GM12878 (cell line): Measurements from ENCODE around the gene PDPN. TPM values are rescaled to one million over a fixed set of nuclear protein-coding genes. Genes with fewer than 3 reads are reported as not detected.
A peak's percentile ranks its signal among the peaks of the same experiment; 100 is the strongest.

Source experiments
- ATAC-seq: fragments of 200-7000 bp; cut with Tn5 transposase; 3 replicates; pipeline ENCODE4 v1.9.1; 2020; ENCODE audit warnings: mild to moderate bottlenecking, moderate library complexity
- BruUV-seq: library from RNA; stranded (reverse); fragments of 400-500 nt; replicated peaks from 2 replicates; lab custom pipeline; 2021; lab: Mats Ljungman, UMichigan
- CTCF ChIA-PET: fragments of 300-600 bp; sonication (Branson Sonifier 250); formaldehyde crosslinking; extraction: SDS; loops from one replicate; lab custom pipeline; 2021; ENCODE audit warnings: inconsistent platforms; lab: Yijun Ruan, JAX
- POLR2A ChIA-PET: fragments of 350-600 bp; formaldehyde crosslinking; extraction: SDS; loops from one replicate; lab custom pipeline; 2021; ENCODE audit warnings: inconsistent platforms; lab: Charles Lee
- RAD21 ChIA-PET: fragments of 300-600 bp; sonication (Branson Sonifier 250); formaldehyde crosslinking; loops from one replicate; lab custom pipeline; 2023; ENCODE audit warnings: antibody characterized with exemption; ENCODE audit not compliant: unreplicated experiment; lab: Charles Lee
- SMC1A ChIA-PET: fragments of 300-600 bp; sonication (Branson Sonifier 250); formaldehyde crosslinking; loops from one replicate; lab custom pipeline; 2023; ENCODE audit not compliant: unreplicated experiment, uncharacterized antibody; lab: Charles Lee
- DNase-seq: peaks from one replicate; pipeline ENCODE4 v3.0.0-alpha.2; 2011; ENCODE audit warnings: low read depth, low spot score
- FAIRE-seq: peaks from 3 replicates; lab custom pipeline; 2011; peaks lifted over from hg19 to GRCh38; lab: Jason Lieb, UNC
- H2AFZ ChIP-seq: 2 replicates; pipeline ENCODE4 v1.6.0; 2011; ENCODE audit warnings: low read depth, low read length, control low read depth; ENCODE audit not compliant: control insufficient read depth
- H3K27ac ChIP-seq: 2 replicates; pipeline ENCODE4 v1.5.1; 2011; ENCODE audit warnings: control low read depth; ENCODE audit not compliant: control insufficient read depth, insufficient read depth
- H3K27me3 ChIP-seq, 2 experiments: replicated peaks in 1 of 2; 2 replicates each; pipeline versions ENCODE4 v1.6.0 to v1.6.1; 2011; ENCODE audit warnings: low read length in 1 of 2; ENCODE audit not compliant: control insufficient read depth in 2 of 2, insufficient read depth in 2 of 2
- H3K36me3 ChIP-seq, 2 experiments: 2 replicates each; pipeline ENCODE4 v1.5.1; 2011; ENCODE audit warnings: low read length in 1 of 2; ENCODE audit not compliant: control insufficient read depth in 2 of 2, insufficient read depth in 2 of 2
- H3K4me1 ChIP-seq: 2 replicates; pipeline ENCODE4 v1.6.1; 2011; ENCODE audit warnings: mild to moderate bottlenecking, low read length, moderate library complexity, mixed read lengths; ENCODE audit not compliant: control insufficient read depth, insufficient read depth
- H3K4me2 ChIP-seq: 2 replicates; pipeline ENCODE4 v1.6.0; 2011; ENCODE audit warnings: control low read depth; ENCODE audit not compliant: control insufficient read depth, insufficient read depth
- H3K4me3 ChIP-seq: fragments of 200-600 bp; sonication (generic); 2 replicates; pipeline ENCODE4 v1.5.1; 2016
- H3K79me2 ChIP-seq: 2 replicates; pipeline ENCODE4 v1.6.0; 2011; ENCODE audit warnings: low read length; ENCODE audit not compliant: control insufficient read depth, insufficient read depth
- H3K9ac ChIP-seq: 2 replicates; pipeline ENCODE4 v1.8.0; 2011; ENCODE audit warnings: low read length, control low read depth, mixed read lengths; ENCODE audit not compliant: control insufficient read depth, insufficient read depth
- H3K9me3 ChIP-seq: replicated peaks from 3 replicates; pipeline ENCODE4 v1.5.1; 2011; ENCODE audit warnings: mild to moderate bottlenecking, low read length; ENCODE audit not compliant: control insufficient read depth, insufficient read depth
- H4K20me1 ChIP-seq: 2 replicates; pipeline ENCODE4 v1.6.0; 2011; ENCODE audit not compliant: control insufficient read depth, insufficient read depth
- BCL11A ChIP-seq: IDR thresholded peaks from 2 replicates; pipeline ENCODE4 v1.6.1; 2011; ENCODE audit warnings: low read depth, low read length
- BHLHE40 ChIP-seq, 2 experiments: fragments of 450-650 bp in 1 of 2; IDR thresholded peaks; 2 replicates each; pipeline ENCODE4 v1.6.1; 2011 to 2017; ENCODE audit warnings: low read depth in 2 of 2, borderline replicate concordance in 1 of 2, improper control_type of control experiment in 1 of 2, low read length in 1 of 2, mild to moderate bottlenecking in 1 of 2
- BMI1 ChIP-seq: fragments of 450-650 bp; IDR thresholded peaks from 2 replicates; pipeline ENCODE4 v1.6.1; 2016; ENCODE audit warnings: mild to moderate bottlenecking, moderate library complexity, borderline replicate concordance
- CHD2 ChIP-seq: IDR thresholded peaks from 2 replicates; pipeline ENCODE4 v1.6.1; 2011; ENCODE audit warnings: low read depth, low read length, improper control_type of control experiment, borderline replicate concordance
- CHD4 ChIP-seq: fragments of 200-600 bp; sonication (generic); IDR thresholded peaks from 2 replicates; pipeline ENCODE4 v1.6.1; 2016; ENCODE audit warnings: mild to moderate bottlenecking
- MAX ChIP-seq: IDR thresholded peaks from 2 replicates; pipeline ENCODE4 v1.6.1; 2012; ENCODE audit warnings: low read depth, low read length, improper control_type of control experiment
- MEF2B ChIP-seq: fragments of 450-650 bp; IDR thresholded peaks from 2 replicates; pipeline ENCODE4 v1.6.1; 2018; ENCODE audit warnings: mild to moderate bottlenecking, moderate library complexity; ENCODE audit not compliant: partially characterized antibody, poor library complexity, severe bottlenecking
- MTA2 ChIP-seq: fragments of 450-650 bp; IDR thresholded peaks from 2 replicates; pipeline ENCODE4 v1.6.1; 2016; ENCODE audit warnings: low read depth, mild to moderate bottlenecking, moderate library complexity
- PML ChIP-seq: IDR thresholded peaks from 2 replicates; pipeline ENCODE4 v1.6.1; 2012; ENCODE audit warnings: low read length, inconsistent platforms
- RAD51 ChIP-seq: fragments of 450-650 bp; IDR thresholded peaks from 2 replicates; pipeline ENCODE4 v1.6.1; 2016; ENCODE audit warnings: moderate library complexity, mild to moderate bottlenecking, inconsistent platforms
- RELB ChIP-seq: fragments of 450-650 bp; IDR thresholded peaks from 2 replicates; pipeline ENCODE4 v1.6.1; 2017; ENCODE audit warnings: low read depth, mild to moderate bottlenecking, moderate library complexity
- SPI1 ChIP-seq: IDR thresholded peaks from 2 replicates; pipeline ENCODE4 v1.6.1; 2011; ENCODE audit warnings: low read depth, mild to moderate bottlenecking, low read length, moderate library complexity, borderline replicate concordance; ENCODE audit not compliant: insufficient read depth
- ZNF217 ChIP-seq: fragments of 450-650 bp; IDR thresholded peaks from 2 replicates; pipeline ENCODE4 v1.6.1; 2017; ENCODE audit warnings: antibody characterized with exemption, mild to moderate bottlenecking
- WGBS: methylation state at CpG from one replicate; pipeline ENCODE4 v1.1.6; 2016; ENCODE audit warnings: low lambda C conversion rate; ENCODE audit not compliant: insufficient replicate concordance, insufficient coverage; ENCODE audit errors: missing lambda C conversion rate; 5-methylcytosine and 5-hydroxymethylcytosine counted together
- in situ Hi-C: fragments of 300-500 bp; cut with MboI; formaldehyde crosslinking; loops from 9 replicates; pipeline ENCODE4 v1.14.3; 2018; ENCODE audit warnings: mixed read lengths
- intact Hi-C: fragments of 100-400 bp; cut with micrococcal nuclease; formaldehyde crosslinking; loops from one replicate; pipeline ENCODE4 v1.14.2; 2022; ENCODE audit not compliant: unreplicated experiment
- polyA plus RNA-seq, 11 experiments: library from polyadenylated mRNA; depleted of rRNA in 4 of 11; unstranded in 6 of 11; stranded (reverse) in 5 of 11; fragments of >200 nt; fragmentation: Nextera tagmentation in 4 of 11; fragmentation: Illumina TruSeq in 1 of 11; extraction: Ambion mirVana in 4 of 11; extraction: Trizol in 1 of 11; gene quantifications; 1 replicate in 1 of 11; 2 replicates in 10 of 11; pipeline versions ENCODE4 v1.2.1 to v1.2.3, GENCODE V29; 2011 to 2016; ENCODE audit warnings: inconsistent platforms in 2 of 11, missing spikeins in 2 of 11, low read depth in 1 of 11
- total RNA-seq, 4 experiments: library from RNA; depleted of rRNA in 3 of 4; stranded (reverse); fragments of >200 nt in 3 of 4; fragmentation: Illumina TruSeq in 1 of 4; extraction: Trizol in 1 of 4; gene quantifications; 2 replicates each; pipeline versions ENCODE4 v1.2.1 to v1.2.3, GENCODE V29; 2013 to 2021

Gene PDPN
- total and polyA plus RNA-seq, 10 of the 15 experiments (the other 5 are each of a cell fraction or from before 2014, with no cell fraction given) = 0.21 TPM; not detected in 9

GRCh38 chr1:13628711-13629110 lies 45.1 kb downstream of the PDPN start (continued):
- no peak for TF ChIP-seq BCL11A
- no peak for TF ChIP-seq MAX
- TF ChIP-seq RELB = no peak
- no peak for TF ChIP-seq CHD4

GRCh38 chr1:13642306-13643004 lies 58.8 kb downstream of the PDPN start:
- no peaks in the 10 kb centered on the region for H3K36me3 ChIP-seq
- no peak overlapping the region for H3K27ac ChIP-seq
- H2AFZ ChIP-seq = no peak overlapping the region
- ChIA-PET RAD21 (no interaction called here), POLR2A (no interaction called here), CTCF (no interaction called here), SMC1A (no interaction called here)
- H4K20me1 ChIP-seq = no peaks in the 10 kb centered on the region
- FAIRE-seq (no peak), DNase-seq (no peak), ATAC-seq (peak; percentile 85)
- in situ Hi-C loops = no loop called here
- H3K4me1 ChIP-seq = no peaks in the 10 kb centered on the region
- TF ChIP-seq PML (no peak), MEF2B (peak; percentile 12), ZNF217 (no peak), RAD51 (peak; percentile 27; the same call in 1 of the 2 replicates), BMI1 (no peak), CHD2 (no peak), SPI1 (peak; percentile 74; the same call in 1 of the 2 replicates), MTA2 (0 out of 2 replicates have a peak, but pooled peaks have one; percentile 19), BHLHE40 (IDR thresholded peaks at IDR 0.05; ENCODE audit: borderline replicate concordance in 1 of 2, low read depth in 2 of 2, low read length in 1 of 2) (peak in 1 of 2 experiments; percentile 61; a peak in 1 of 4 replicates)
- 3% methylated on average over 3 of the region's 3 CpGs for whole genome bisulfite sequencing
- intact Hi-C loops = no loop called here
- no peak overlapping the region for H3K4me2 ChIP-seq
- no peak overlapping the region for H3K4me3 ChIP-seq
- no peaks in the 10 kb centered on the region for H3K79me2 ChIP-seq
- no TSS peak for BruUV-seq
- H3K9me3 ChIP-seq = peaks cover 1% of the 10 kb centered on the region; the same call in 1 of the 3 replicates
- H3K27me3 ChIP-seq = no peaks in the 10 kb centered on the region
- H3K9ac ChIP-seq = no peak overlapping the region
